Thyroid gland (tissue), 4 donors: ENCODE data around the gene MRGPRF.

Source experiments
- CTCF ChIP-seq, 6 experiments: fragments of 200-600 bp in 3 of 6; fragments of 450-650 bp in 3 of 6; sonication (generic) in 3 of 6; IDR thresholded peaks; one replicate each; pipeline ENCODE4 v1.5.1; 2016 to 2019; ENCODE audit warnings: antibody characterized with exemption in 6 of 6, mild to moderate bottlenecking in 2 of 6, inconsistent platforms in 1 of 6, moderate library complexity in 1 of 6
- POLR2A ChIP-seq, 2 donors: fragments of 450-650 bp; IDR thresholded peaks; one replicate each; pipeline ENCODE4 v1.6.1; 2017; ENCODE audit warnings: antibody characterized with exemption in 2 of 2, mild to moderate bottlenecking in 2 of 2, moderate library complexity in 1 of 2

GRCh38 chr11:68963779-68964178 lies 49.3 kb downstream of the MRGPRF start:
- TF ChIP-seq POLR2A (IDR thresholded peaks at IDR 0.05) (no peak), CTCF (IDR thresholded peaks at IDR 0.05) (no peak)
